Activated gamma-delta T cell treated with Interleukin-2 at 50 U/mL for 16 hours (primary cell): ENCODE measurements around the gene USP30.
"Not testable (repeated sequence)": the region's sequence is repeated elsewhere in the genome, so short reads cannot be mapped to it uniquely, and the experiment has no call there.

ENCODE experiments used
- DNase-seq: peaks from one replicate; pipeline ENCODE4 v3.0.0-alpha.2; 2020

The USP30 gene

GRCh38 chr12:109052414-109053323 is at the start of gene USP30:
Gene USP30, plus strand, starts transcription at chr12:109052576. Its CDS starts 103 bp downstream, at chr12:109052679.
- DNase-seq: peak; percentile 84

- no peak for DNase-seq
Measured at GRCh38 chr12:109004017-109004416, 48.4 kb upstream of the USP30 start.

GRCh38 chr12:109009766-109010165 is 42.6 kb upstream of the USP30 start:
- DNase-seq: no peak

GRCh38 chr12:109010259-109010658 is 42.1 kb upstream of the USP30 start:
- DNase-seq: no peak

GRCh38 chr12:109014984-109015765 is 37.2 kb upstream of the USP30 start:
- DNase-seq: no peak

- no peak for DNase-seq
Measured at GRCh38 chr12:109016016-109016415, 36.4 kb upstream of the USP30 start.

- no peak for DNase-seq
Measured at GRCh38 chr12:109016978-109017377, 35.4 kb upstream of the USP30 start.

- DNase-seq: no peak
Measured at GRCh38 chr12:109018296-109018695, 34.1 kb upstream of the USP30 start.

- DNase-seq: no peak
Measured at GRCh38 chr12:109020146-109020795, 32.1 kb upstream of the USP30 start.

GRCh38 chr12:109020796-109021380 is 31.5 kb upstream of the USP30 start, which contains the start of gene SVOP:
Gene SVOP, minus strand, starts transcription at chr12:109021068. Its CDS starts 200 bp downstream, at chr12:109020868.
- peak; percentile 4 for DNase-seq

- DNase-seq: no peak
Measured at GRCh38 chr12:109027767-109028166, 24.6 kb upstream of the USP30 start.

- not testable (repeated sequence) for DNase-seq
Measured at GRCh38 chr12:109028624-109029023, 23.8 kb upstream of the USP30 start.

- no peak for DNase-seq
Measured at GRCh38 chr12:109029411-109029810, 23.0 kb upstream of the USP30 start.

- DNase-seq: no peak
Measured at GRCh38 chr12:109033239-109034196, 18.9 kb upstream of the USP30 start.

GRCh38 chr12:109036975-109037374 is 15.4 kb upstream of the USP30 start:
- no peak for DNase-seq

- no peak for DNase-seq
Measured at GRCh38 chr12:109044241-109044640, 8.1 kb upstream of the USP30 start.

- DNase-seq: no peak
Measured at GRCh38 chr12:109047081-109047805, 5.1 kb upstream of the USP30 start.

GRCh38 chr12:109048706-109049105 is 3.7 kb upstream of the USP30 start:
- not testable (repeated sequence) for DNase-seq

- not testable (repeated sequence) for DNase-seq
Measured at GRCh38 chr12:109049794-109050193, 2.6 kb upstream of the USP30 start.

GRCh38 chr12:109052097-109052413 is 321 bp upstream of the USP30 start:
- no peak for DNase-seq
